GM12878 (cell line): ENCODE measurements around the gene TCERG1L. TPM values are rescaled to one million over a fixed set of nuclear protein-coding genes. Genes with fewer than 3 reads are reported as not detected.

Source experiments
- ATAC-seq: fragments of 200-7000 bp; cut with Tn5 transposase; 3 replicates; pipeline ENCODE4 v1.9.1; 2020; ENCODE audit warnings: mild to moderate bottlenecking, moderate library complexity
- BruUV-seq: library from RNA; stranded (reverse); fragments of 400-500 nt; replicated peaks from 2 replicates; lab custom pipeline; 2021; lab: Mats Ljungman, UMichigan
- CTCF ChIA-PET: fragments of 300-600 bp; sonication (Branson Sonifier 250); formaldehyde crosslinking; extraction: SDS; loops from one replicate; lab custom pipeline; 2021; ENCODE audit warnings: inconsistent platforms; lab: Yijun Ruan, JAX
- POLR2A ChIA-PET: fragments of 350-600 bp; formaldehyde crosslinking; extraction: SDS; loops from one replicate; lab custom pipeline; 2021; ENCODE audit warnings: inconsistent platforms; lab: Charles Lee
- RAD21 ChIA-PET: fragments of 300-600 bp; sonication (Branson Sonifier 250); formaldehyde crosslinking; loops from one replicate; lab custom pipeline; 2023; ENCODE audit warnings: antibody characterized with exemption; ENCODE audit not compliant: unreplicated experiment; lab: Charles Lee
- SMC1A ChIA-PET: fragments of 300-600 bp; sonication (Branson Sonifier 250); formaldehyde crosslinking; loops from one replicate; lab custom pipeline; 2023; ENCODE audit not compliant: unreplicated experiment, uncharacterized antibody; lab: Charles Lee
- DNase-seq: peaks from one replicate; pipeline ENCODE4 v3.0.0-alpha.2; 2011; ENCODE audit warnings: low read depth, low spot score
- FAIRE-seq: peaks from 3 replicates; lab custom pipeline; 2011; peaks lifted over from hg19 to GRCh38; lab: Jason Lieb, UNC
- H2AFZ ChIP-seq: 2 replicates; pipeline ENCODE4 v1.6.0; 2011; ENCODE audit warnings: low read depth, low read length, control low read depth; ENCODE audit not compliant: control insufficient read depth
- H3K27ac ChIP-seq: 2 replicates; pipeline ENCODE4 v1.5.1; 2011; ENCODE audit warnings: control low read depth; ENCODE audit not compliant: control insufficient read depth, insufficient read depth
- H3K27me3 ChIP-seq, 2 experiments: replicated peaks in 1 of 2; 2 replicates each; pipeline versions ENCODE4 v1.6.0 to v1.6.1; 2011; ENCODE audit warnings: low read length in 1 of 2; ENCODE audit not compliant: control insufficient read depth in 2 of 2, insufficient read depth in 2 of 2
- H3K36me3 ChIP-seq, 2 experiments: 2 replicates each; pipeline ENCODE4 v1.5.1; 2011; ENCODE audit warnings: low read length in 1 of 2; ENCODE audit not compliant: control insufficient read depth in 2 of 2, insufficient read depth in 2 of 2
- H3K4me1 ChIP-seq: 2 replicates; pipeline ENCODE4 v1.6.1; 2011; ENCODE audit warnings: mild to moderate bottlenecking, low read length, moderate library complexity, mixed read lengths; ENCODE audit not compliant: control insufficient read depth, insufficient read depth
- H3K4me2 ChIP-seq: 2 replicates; pipeline ENCODE4 v1.6.0; 2011; ENCODE audit warnings: control low read depth; ENCODE audit not compliant: control insufficient read depth, insufficient read depth
- H3K4me3 ChIP-seq: fragments of 200-600 bp; sonication (generic); 2 replicates; pipeline ENCODE4 v1.5.1; 2016
- H3K79me2 ChIP-seq: 2 replicates; pipeline ENCODE4 v1.6.0; 2011; ENCODE audit warnings: low read length; ENCODE audit not compliant: control insufficient read depth, insufficient read depth
- H3K9ac ChIP-seq: 2 replicates; pipeline ENCODE4 v1.8.0; 2011; ENCODE audit warnings: low read length, control low read depth, mixed read lengths; ENCODE audit not compliant: control insufficient read depth, insufficient read depth
- H3K9me3 ChIP-seq: replicated peaks from 3 replicates; pipeline ENCODE4 v1.5.1; 2011; ENCODE audit warnings: mild to moderate bottlenecking, low read length; ENCODE audit not compliant: control insufficient read depth, insufficient read depth
- H4K20me1 ChIP-seq: 2 replicates; pipeline ENCODE4 v1.6.0; 2011; ENCODE audit not compliant: control insufficient read depth, insufficient read depth
- ATF7 ChIP-seq: fragments of 450-650 bp; IDR thresholded peaks from 2 replicates; pipeline ENCODE4 v1.6.1; 2016; ENCODE audit warnings: low read depth, mild to moderate bottlenecking
- NFYA ChIP-seq: IDR thresholded peaks from 2 replicates; pipeline ENCODE4 v1.6.1; 2011; ENCODE audit warnings: low read depth, mild to moderate bottlenecking, low read length, improper control_type of control experiment, borderline replicate concordance
- NR2C2 ChIP-seq: IDR thresholded peaks from 2 replicates; pipeline ENCODE4 v1.6.1; 2011; ENCODE audit warnings: borderline replicate concordance, low read depth; ENCODE audit not compliant: control insufficient read depth, insufficient read length
- RAD51 ChIP-seq: fragments of 450-650 bp; IDR thresholded peaks from 2 replicates; pipeline ENCODE4 v1.6.1; 2016; ENCODE audit warnings: moderate library complexity, mild to moderate bottlenecking, inconsistent platforms
- SP1 ChIP-seq: IDR thresholded peaks from one replicate; pipeline ENCODE4 v1.6.1; 2011; ENCODE audit warnings: low read depth, low read length
- TBL1XR1 ChIP-seq: IDR thresholded peaks from 2 replicates; pipeline ENCODE4 v1.6.1; 2012; ENCODE audit warnings: low read depth, low read length, improper control_type of control experiment
- TCF12 ChIP-seq: IDR thresholded peaks from 2 replicates; pipeline ENCODE4 v1.6.1; 2011; ENCODE audit warnings: low read depth, mild to moderate bottlenecking, low read length
- ZSCAN29 ChIP-seq: fragments of 450-650 bp; IDR thresholded peaks from 2 replicates; pipeline ENCODE4 v1.6.1; 2017; ENCODE audit warnings: mild to moderate bottlenecking, moderate library complexity
- WGBS: methylation state at CpG from one replicate; pipeline ENCODE4 v1.1.6; 2016; ENCODE audit warnings: low lambda C conversion rate; ENCODE audit not compliant: insufficient replicate concordance, insufficient coverage; ENCODE audit errors: missing lambda C conversion rate; 5-methylcytosine and 5-hydroxymethylcytosine counted together
- in situ Hi-C: fragments of 300-500 bp; cut with MboI; formaldehyde crosslinking; loops from 9 replicates; pipeline ENCODE4 v1.14.3; 2018; ENCODE audit warnings: mixed read lengths
- intact Hi-C: fragments of 100-400 bp; cut with micrococcal nuclease; formaldehyde crosslinking; loops from one replicate; pipeline ENCODE4 v1.14.2; 2022; ENCODE audit not compliant: unreplicated experiment
- polyA plus RNA-seq, 11 experiments: library from polyadenylated mRNA; depleted of rRNA in 4 of 11; unstranded in 6 of 11; stranded (reverse) in 5 of 11; fragments of >200 nt; fragmentation: Nextera tagmentation in 4 of 11; fragmentation: Illumina TruSeq in 1 of 11; extraction: Ambion mirVana in 4 of 11; extraction: Trizol in 1 of 11; gene quantifications; 1 replicate in 1 of 11; 2 replicates in 10 of 11; pipeline versions ENCODE4 v1.2.1 to v1.2.3, GENCODE V29; 2011 to 2016; ENCODE audit warnings: inconsistent platforms in 2 of 11, missing spikeins in 2 of 11, low read depth in 1 of 11
- total RNA-seq, 4 experiments: library from RNA; depleted of rRNA in 3 of 4; stranded (reverse); fragments of >200 nt in 3 of 4; fragmentation: Illumina TruSeq in 1 of 4; extraction: Trizol in 1 of 4; gene quantifications; 2 replicates each; pipeline versions ENCODE4 v1.2.1 to v1.2.3, GENCODE V29; 2013 to 2021
- TF ChIP-seq, protein P1 (sequence below): fragments of 450-650 bp; IDR thresholded peaks from 2 replicates; pipeline ENCODE4 v1.6.1; 2017; ENCODE audit warnings: low read depth, mild to moderate bottlenecking, moderate library complexity

TCERG1L gene
- total and polyA plus RNA-seq, 10 of the 15 experiments (the other 5 are each of a cell fraction or from before 2014, with no cell fraction given): not detected

DNA sequence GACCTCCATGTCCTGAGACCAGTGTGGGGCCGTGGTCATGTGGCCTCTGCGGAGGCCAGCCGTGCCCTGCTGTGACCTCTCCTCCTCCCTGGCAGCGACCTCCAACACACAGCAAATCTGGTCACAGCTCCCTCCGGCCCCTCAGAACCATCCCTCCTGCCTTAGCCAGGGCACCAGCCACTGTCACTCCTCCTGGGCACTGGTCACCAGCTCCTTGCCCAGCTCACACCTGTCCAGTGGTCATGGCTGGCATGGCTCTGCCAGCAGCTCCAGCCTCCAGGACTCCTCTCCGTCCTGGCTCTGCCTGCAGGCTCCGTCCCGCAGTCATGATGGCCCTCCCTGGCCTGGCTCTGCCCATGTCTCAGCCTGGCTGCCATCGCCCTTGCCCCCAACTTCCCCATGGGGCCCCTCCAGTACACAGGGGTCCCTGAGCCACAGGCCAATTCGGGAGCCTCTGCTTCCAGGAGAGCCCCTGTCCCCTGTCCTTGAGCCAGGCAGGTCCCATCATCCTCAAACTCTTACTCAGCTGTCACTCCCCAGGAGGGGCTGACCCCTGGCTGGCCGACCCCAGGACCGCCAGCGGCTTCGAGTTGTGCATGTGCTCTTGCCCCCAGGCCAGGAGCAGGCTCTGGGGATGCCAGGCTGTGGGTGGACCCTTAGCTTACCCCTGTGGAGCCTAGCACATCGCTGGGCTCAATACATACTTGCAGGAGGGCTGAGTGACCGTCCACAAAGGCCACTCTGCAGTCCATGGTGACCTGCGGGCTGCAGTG, 92.5 kb downstream of the TCERG1L start:
- Histone ChIP-seq H2AFZ (no peak overlapping the region), H3K79me2 (no peaks in the 10 kb centered on the region), H3K9ac (no peak overlapping the region), H4K20me1 (no peaks in the 10 kb centered on the region), H3K36me3 (no peaks in the 10 kb centered on the region), H3K9me3 (no peaks in the 10 kb centered on the region; the same call in 2 of the 3 replicates), H3K4me3 (no peak overlapping the region), H3K4me2 (no peak overlapping the region), H3K27me3 (no peaks in the 10 kb centered on the region; a peak in 1 of 4 replicates)
- in situ Hi-C loops (no loop called here), intact Hi-C loops (no loop called here)
- FAIRE-seq: no peak
- no TSS peak for BruUV-seq
- ATAC-seq: no peak
- SMC1A ChIA-PET: no interaction called here
- no peak for TF ChIP-seq TBL1XR1
- TF ChIP-seq TCF12: no peak
- no peak for TF ChIP-seq NR2C2
- no peak for TF ChIP-seq RAD51
- TF ChIP-seq ZSCAN29: no peak
- TF ChIP-seq ATF7: no peak
- TF ChIP-seq NFYA: no peak
- TF ChIP-seq, protein P1, sequence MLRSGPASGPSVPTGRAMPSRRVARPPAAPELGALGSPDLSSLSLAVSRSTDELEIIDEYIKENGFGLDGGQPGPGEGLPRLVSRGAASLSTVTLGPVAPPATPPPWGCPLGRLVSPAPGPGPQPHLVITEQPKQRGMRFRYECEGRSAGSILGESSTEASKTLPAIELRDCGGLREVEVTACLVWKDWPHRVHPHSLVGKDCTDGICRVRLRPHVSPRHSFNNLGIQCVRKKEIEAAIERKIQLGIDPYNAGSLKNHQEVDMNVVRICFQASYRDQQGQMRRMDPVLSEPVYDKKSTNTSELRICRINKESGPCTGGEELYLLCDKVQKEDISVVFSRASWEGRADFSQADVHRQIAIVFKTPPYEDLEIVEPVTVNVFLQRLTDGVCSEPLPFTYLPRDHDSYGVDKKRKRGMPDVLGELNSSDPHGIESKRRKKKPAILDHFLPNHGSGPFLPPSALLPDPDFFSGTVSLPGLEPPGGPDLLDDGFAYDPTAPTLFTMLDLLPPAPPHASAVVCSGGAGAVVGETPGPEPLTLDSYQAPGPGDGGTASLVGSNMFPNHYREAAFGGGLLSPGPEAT: no peak
- no peak for TF ChIP-seq SP1
- TF ChIP-seq, all 136 proteins: peak for 0
- RAD21 ChIA-PET: no interaction called here
- CTCF ChIA-PET: no interaction called here
- DNase-seq: no peak
- H3K4me1 ChIP-seq: no peaks in the 10 kb centered on the region
- WGBS: 28% methylated on average over 14 of the region's 17 CpGs
- no peak overlapping the region for H3K27ac ChIP-seq
- POLR2A ChIA-PET: no interaction called here
